Testis (tissue), 3 donors: Measurements from ENCODE around the gene BOD1L1. TPM values are rescaled to one million over a fixed set of nuclear protein-coding genes. Genes with fewer than 3 reads are reported as not detected.

Experiments
- DNase-seq: peaks from one replicate; pipeline ENCODE4 v3.0.0-alpha.2; 2019
- H3K27ac ChIP-seq, 2 donors: fragments of 200-600 bp; sonication (generic); one replicate each; pipeline ENCODE4 v1.5.1; 2019
- H3K27me3 ChIP-seq: fragments of 200-600 bp; sonication (generic); one replicate; pipeline ENCODE4 v1.5.1; 2019
- H3K36me3 ChIP-seq: fragments of 200-600 bp; sonication (generic); one replicate; pipeline ENCODE4 v1.5.1; 2017; ENCODE audit warnings: low read depth; ENCODE audit errors: missing control alignments
- H3K4me1 ChIP-seq: fragments of 200-600 bp; sonication (generic); one replicate; pipeline ENCODE4 v1.5.1; 2019
- H3K4me3 ChIP-seq, 2 donors: fragments of 200-600 bp; sonication (generic); one replicate each; pipeline ENCODE4 v1.5.1; 2017 to 2019
- H3K9me3 ChIP-seq: fragments of 200-600 bp; sonication (generic); one replicate; pipeline ENCODE4 v1.5.1; 2017
- CTCF ChIP-seq, 3 experiments: fragments of 450-650 bp in 2 of 3; fragments of 200-600 bp in 1 of 3; sonication (generic) in 1 of 3; IDR thresholded peaks; one replicate each; pipeline ENCODE4 v1.5.1; 2016 to 2019; ENCODE audit warnings: antibody characterized with exemption in 3 of 3, mild to moderate bottlenecking in 2 of 3, moderate library complexity in 1 of 3
- POLR2A ChIP-seq: fragments of 450-650 bp; IDR thresholded peaks from one replicate; pipeline ENCODE4 v1.6.1; 2017; ENCODE audit warnings: antibody characterized with exemption, mild to moderate bottlenecking, moderate library complexity
- WGBS, 2 donors: methylation state at CpG; one replicate each; pipeline ENCODE4 v1.1.5; 2018; 5-methylcytosine and 5-hydroxymethylcytosine counted together
- intact Hi-C: fragments of 100-400 bp; cut with DNase I; formaldehyde crosslinking; loops from one replicate; pipeline ENCODE4 v1.15.1; 2023; ENCODE audit warnings: low total_unique reads
- polyA plus RNA-seq: library from polyadenylated mRNA; stranded (reverse); fragments of 350-450 nt; fragmentation: Illumina TruSeq; extraction: RNeasy Lipid Tissue Mini Kit (QIAGEN cat#74804); gene quantifications from one replicate; pipeline ENCODE4 v1.2.3, GENCODE V29; 2014; ENCODE audit warnings: low read depth, low replicate concordance; ENCODE audit not compliant: insufficient read depth
- total RNA-seq, 2 donors: library from RNA; depleted of rRNA; stranded (reverse); fragments of >200 nt; gene quantifications; one replicate each; pipeline ENCODE4 v1.2.3, GENCODE V29; 2016

Gene BOD1L1
- total and polyA plus RNA-seq, 3 donors from 2014 or later: 14.7 to 108 (median 98.1) TPM

DNA sequence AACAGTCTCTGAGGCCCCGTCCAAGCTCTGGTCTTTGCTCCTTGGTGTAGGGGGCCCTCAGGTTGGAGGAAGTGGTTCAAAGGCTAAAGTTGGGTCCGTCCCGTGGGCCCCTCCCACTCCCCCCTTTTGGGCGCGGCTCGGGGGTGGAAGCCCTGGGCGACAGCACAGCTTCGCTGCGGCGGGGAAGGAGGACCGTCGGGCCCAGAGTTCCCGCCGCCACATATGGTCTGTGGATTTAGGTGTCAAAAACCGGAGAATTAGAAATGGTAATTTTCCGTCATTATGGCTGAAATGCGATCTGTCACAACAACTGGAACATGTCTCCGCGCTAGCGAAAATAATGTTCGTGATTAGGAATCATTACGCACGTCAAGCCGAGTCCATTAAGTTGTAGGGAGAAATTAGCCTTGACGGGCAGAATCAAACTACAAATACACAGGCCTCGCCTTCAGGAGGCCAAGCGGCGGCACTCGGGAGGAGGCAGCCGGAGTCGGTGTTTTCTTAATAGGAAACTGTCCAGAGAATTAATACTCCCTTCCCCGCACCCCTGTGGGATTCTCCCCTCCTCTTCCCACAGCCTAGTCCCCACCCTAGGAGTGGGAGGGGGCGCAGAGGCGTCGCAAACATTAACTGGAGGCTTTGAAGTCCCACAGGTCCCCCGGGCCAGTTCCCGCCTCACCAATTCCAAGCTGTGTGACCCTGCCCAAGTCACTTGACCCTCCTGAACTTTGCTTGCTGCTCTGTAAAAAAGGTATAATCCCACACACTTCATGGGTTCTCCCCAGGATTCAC lies 98.2 kb downstream of the BOD1L1 start:
- WGBS, 2 donors: 3 to 5% methylated on average over 34 to 37 of the region's 37 CpGs
- Histone ChIP-seq H3K36me3 (no peaks in the 10 kb centered on the region), H3K9me3 (no peaks in the 10 kb centered on the region), H3K4me1 (peaks cover 4% of the 10 kb centered on the region), H3K4me3 (no peak overlapping the region), H3K27me3 (no peaks in the 10 kb centered on the region), H3K27ac (no peak overlapping the region)
- DNase-seq: no peak
- TF ChIP-seq CTCF (IDR thresholded peaks at IDR 0.05): no peak
- no peak for TF ChIP-seq POLR2A
- intact Hi-C loops: no loop called here

GRCh38 chr4:13528821-13529127 lies 98.8 kb downstream of the BOD1L1 start:
- H3K36me3 ChIP-seq: no peaks in the 10 kb centered on the region
- DNase-seq: no peak
- TF ChIP-seq POLR2A: no peak
- no peak for TF ChIP-seq CTCF (IDR thresholded peaks at IDR 0.05)
- no peaks in the 10 kb centered on the region for H3K9me3 ChIP-seq
- H3K27me3 ChIP-seq: no peaks in the 10 kb centered on the region
- WGBS, 2 donors: 3 to 8% methylated on average over 5 of the region's 5 CpGs
- intact Hi-C loops: no loop called here
- H3K4me1 ChIP-seq: peaks cover 4% of the 10 kb centered on the region
- H3K4me3 ChIP-seq: no peak overlapping the region
- H3K27ac ChIP-seq: no peak overlapping the region

GRCh38 chr4:13527981-13528820 lies 99.3 kb downstream of the BOD1L1 start:
- H3K27me3 ChIP-seq: no peaks in the 10 kb centered on the region
- no peaks in the 10 kb centered on the region for H3K36me3 ChIP-seq
- no peak for TF ChIP-seq POLR2A
- no peak for TF ChIP-seq CTCF (IDR thresholded peaks at IDR 0.05)
- WGBS, 2 donors: 4 to 5% methylated on average over 19 to 34 of the region's 35 CpGs
- no peak overlapping the region for H3K27ac ChIP-seq
- peaks cover 4% of the 10 kb centered on the region for H3K4me1 ChIP-seq
- DNase-seq: no peak
- no peaks in the 10 kb centered on the region for H3K9me3 ChIP-seq
- no peak overlapping the region for H3K4me3 ChIP-seq
- intact Hi-C loops: no loop called here

DNA sequence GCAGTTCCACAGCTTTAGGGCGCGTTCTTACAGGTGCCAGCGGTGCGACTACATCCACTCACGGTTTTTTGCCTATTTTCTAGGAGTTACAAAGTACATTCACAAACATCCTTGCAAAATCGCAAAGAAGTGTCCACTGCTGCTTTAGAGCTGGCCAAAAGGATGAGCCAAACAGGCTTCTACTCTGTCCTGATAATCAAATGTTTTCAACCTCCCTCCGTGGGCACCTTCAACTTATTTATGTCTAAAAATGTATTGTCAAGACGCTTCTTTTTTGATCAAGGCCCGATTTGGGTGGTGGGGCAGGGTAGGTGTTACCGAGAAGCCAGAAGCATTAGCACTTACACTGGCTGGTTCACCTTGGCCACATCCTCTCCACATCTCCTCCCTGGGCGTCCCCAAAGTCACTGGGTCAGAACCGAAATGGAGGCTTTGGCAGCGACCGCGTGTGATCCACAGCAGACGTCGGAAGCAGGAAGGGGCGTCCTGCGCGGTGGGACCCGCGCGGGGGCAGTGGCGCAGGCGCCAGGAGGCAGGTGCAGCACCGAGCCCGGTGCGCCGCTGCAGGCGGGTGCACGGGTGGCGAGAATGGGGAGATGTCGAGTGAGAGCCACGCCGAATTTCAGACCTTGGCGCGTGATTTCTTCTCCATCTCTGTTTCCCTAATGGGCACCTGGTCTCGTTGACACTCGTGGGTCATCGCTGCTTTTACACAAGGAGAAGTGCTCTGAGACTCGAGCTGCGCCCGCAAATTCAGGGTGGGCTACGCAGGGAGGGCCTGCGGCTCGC lies 100.1 kb downstream of the BOD1L1 start:
- WGBS, 2 donors: 2 to 4% methylated on average over 11 to 45 of the region's 46 CpGs
- Histone ChIP-seq H3K4me1 (peaks cover 4% of the 10 kb centered on the region), H3K36me3 (no peaks in the 10 kb centered on the region), H3K4me3 (no peak overlapping the region), H3K9me3 (no peaks in the 10 kb centered on the region), H3K27ac (no peak overlapping the region), H3K27me3 (no peaks in the 10 kb centered on the region)
- intact Hi-C loops: no loop called here
- no peak for DNase-seq
- no peak for TF ChIP-seq CTCF (IDR thresholded peaks at IDR 0.05)
- no peak for TF ChIP-seq POLR2A
